GM21528 (cell line): ENCODE measurements around the gene KRABD2.
A peak's percentile ranks its signal among the peaks of the same experiment; 100 is the strongest.
"Not testable (repeated sequence)": the region's sequence is repeated elsewhere in the genome, so short reads cannot be mapped to it uniquely, and the experiment has no call there.

Experiments
- ATAC-seq: cut with Tn5 transposase; IDR thresholded peaks from one replicate; pipeline ENCODE4 v1.9.1; 2021; ENCODE audit warnings: mild to moderate bottlenecking, moderate library complexity; ENCODE audit not compliant: unreplicated experiment, low FRiP score

Gene KRABD2

DNA sequence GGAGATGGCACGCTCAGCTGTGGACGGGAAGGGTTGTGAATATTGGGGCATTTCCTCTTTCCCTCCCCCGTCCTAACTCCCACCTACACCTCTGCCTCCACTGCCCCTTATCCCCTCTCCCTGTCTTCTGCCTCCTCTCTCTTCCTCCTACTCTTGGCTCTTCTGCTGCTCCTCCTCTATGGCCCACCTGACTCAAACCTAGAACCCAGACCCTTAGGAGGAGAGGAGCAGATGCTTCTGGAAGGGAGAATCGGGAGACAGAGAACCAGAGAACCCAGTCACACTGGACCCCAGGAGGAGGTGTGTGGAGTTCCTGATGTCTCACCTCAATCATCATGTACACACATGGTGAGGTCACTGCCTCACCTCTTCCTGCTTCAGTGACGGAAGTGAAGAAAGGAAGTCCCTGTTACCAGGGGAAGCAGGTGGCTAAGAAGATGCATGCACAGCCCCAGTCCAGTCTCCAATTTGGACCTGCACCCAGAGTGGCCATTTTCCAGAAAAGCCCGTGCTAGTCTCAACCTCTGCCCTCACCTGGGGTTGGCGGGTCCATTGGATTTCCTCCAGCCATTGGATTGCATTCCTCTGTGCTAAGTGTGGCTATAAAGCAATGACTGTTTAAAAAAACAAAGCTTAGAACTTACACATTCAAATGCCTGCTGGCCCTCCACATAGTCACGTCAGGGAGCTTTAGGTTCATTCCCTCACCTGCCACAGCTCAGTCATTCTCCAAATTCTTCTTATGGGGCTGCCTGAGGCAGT lies 17.1 kb upstream of the KRABD2 start:
- ATAC-seq, result no peak

DNA sequence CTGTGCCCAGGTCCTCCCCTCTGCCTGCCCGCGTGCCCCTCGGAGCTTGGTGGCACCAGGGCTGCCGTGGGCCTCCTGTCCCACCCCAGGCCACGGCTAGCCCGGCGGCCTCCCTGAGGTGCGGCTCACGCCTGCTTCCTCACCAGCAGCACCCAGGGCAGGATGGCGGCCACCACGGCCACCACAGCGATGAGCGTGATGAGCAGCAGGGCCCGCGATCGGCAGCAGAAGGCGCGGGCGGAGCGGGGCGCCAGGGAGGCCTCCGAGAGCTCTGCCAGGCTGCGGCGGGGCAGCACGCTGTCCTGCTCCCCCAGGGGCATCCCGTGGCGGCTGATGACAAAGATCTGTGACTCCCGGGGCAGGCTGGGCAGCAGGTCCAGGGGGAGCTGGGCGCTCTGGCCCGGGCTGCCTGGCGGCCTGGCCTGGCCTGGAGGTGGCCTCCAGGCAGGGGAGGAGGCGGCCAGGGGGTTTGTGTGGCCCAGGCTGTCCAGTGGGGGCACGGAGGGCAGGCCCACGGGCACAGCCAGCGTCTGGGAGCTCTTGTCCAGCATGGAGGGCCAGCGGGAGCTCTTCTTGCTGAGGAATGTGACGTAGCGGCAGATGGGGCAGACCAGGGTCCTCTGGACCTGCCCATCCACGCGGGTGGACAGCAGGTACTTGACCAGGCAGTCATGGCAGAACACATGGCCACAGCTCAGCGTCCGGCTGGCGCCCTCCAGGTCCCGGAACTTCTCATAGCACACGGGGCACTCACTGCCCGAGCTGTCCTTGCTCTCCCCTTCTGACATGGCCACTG lies 16.4 kb upstream of the KRABD2 start:
- ATAC-seq, result no peak

DNA sequence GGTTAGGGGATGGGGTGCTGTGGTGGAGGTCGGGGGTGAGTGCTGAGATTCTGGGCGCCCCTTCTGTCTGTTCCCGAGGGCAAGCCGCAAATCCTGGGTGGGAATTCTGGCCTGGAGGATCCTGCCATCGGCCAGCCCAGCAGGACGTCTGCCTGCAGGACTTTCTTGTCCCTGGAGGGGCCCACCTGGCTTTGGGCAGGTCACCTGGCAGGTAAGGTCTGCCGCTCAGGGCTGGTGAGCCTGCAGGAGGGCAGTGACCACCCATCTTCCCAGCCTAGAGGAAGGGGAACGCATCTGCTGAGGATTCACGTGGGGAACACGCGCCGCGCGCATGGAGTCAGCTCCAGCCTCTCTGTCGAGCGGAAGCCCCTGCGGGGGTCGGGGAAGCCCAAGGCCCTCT lies 15.8 kb upstream of the KRABD2 start:
- ATAC-seq, result no peak

DNA sequence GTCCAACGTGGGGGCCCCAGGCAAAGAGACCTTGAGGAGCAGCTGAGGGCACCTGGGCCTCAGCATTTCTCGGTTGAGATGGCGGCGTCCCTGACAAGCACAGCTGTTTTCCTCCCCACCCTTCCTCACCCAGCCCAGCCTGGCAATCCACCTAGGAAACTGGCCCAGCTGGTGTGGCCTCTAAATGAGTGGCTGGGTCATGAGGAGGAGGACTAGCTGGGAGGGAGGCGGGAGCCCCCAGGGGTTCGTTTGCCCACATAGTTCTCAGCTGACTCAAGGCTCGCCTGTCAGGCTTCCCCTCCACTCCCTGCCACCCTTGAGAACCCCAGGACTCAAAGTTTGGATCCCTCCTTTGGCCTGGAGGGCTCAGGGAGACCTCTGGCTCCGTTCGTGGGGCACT lies 15.2 kb upstream of the KRABD2 start:
- ATAC-seq, result no peak

DNA sequence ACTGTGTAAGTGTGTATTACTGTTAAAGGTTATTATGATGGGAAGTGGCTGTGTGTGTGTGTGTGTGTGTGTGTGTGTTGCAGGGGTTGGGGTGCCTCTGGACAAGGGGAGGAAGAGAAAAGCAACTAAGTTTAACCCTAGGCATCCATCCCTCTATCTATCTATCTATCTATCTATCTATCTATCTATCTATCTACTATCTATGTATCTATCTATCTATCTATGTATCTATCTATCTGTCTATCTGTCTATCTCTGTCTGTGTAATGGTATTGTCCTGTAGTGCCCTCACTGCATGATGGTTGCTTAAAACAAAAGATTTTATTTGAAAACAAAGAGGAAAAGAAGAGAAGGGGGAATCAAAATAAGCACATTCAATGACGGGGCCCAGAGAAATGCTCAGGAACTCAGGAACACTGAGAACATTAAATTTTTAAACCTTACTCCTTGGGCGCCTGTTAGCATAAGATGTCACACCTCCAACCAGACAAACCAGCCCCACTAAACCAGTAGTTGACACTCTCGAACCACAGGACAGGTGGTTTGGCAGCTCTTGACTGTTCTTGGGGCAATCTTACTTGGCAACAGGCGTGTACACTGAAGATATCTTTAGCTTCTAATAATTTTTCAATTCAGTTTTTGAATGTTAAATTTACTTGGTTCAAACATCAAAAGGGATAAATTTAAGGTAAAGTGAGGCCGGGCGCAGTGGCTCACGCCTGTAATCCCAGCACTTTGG lies 11.6 kb upstream of the KRABD2 start:
- ATAC-seq, result no peak

DNA sequence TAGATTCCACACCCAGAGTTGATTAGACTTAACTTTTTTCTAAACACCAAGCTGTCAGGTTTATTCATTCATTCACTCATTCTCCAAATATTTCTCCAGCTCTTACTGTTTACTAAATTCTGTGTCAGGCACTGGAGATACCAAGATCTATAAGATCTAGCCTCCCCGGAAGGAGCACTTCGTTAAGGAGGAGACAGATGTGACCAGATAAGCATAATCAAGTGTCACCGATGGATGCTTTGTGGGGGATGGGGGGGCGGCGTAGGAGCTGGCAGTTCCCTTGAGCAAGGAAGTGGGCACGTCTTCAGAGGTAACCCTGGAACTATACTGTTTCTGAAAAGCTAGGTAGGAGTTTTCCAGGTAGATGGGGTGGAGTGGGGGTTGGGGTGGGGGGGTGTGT lies 10.3 kb upstream of the KRABD2 start:
- ATAC-seq, result no peak

DNA sequence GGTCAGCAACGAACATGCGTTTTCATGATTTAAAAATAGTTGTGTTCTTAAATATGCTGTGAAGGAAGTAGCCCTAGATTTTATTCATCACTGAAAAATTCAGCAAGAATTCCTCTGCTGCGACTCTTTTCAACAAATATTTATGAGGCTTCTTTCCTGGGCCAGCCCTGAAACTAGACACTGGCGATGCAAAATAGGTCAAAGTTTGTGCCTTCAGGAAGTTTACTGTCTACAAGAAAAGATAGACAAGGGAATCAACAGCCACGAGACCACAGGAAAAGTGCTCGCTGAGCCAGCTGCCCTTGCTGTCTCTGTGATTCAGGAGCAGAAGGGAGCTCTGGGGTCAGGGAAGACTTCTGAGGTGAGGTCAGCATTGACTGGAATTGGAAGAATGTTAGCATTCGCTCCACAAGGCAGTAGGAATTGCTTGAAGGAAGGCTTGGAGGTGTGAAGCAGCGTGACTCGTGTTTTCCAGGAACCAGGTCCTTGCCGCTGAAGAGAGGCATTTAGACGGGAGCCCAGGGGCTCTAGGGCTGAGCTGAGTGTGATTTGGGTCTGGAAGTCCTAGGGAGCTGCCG lies 8.4 kb upstream of the KRABD2 start:
- ATAC-seq, result no peak

DNA sequence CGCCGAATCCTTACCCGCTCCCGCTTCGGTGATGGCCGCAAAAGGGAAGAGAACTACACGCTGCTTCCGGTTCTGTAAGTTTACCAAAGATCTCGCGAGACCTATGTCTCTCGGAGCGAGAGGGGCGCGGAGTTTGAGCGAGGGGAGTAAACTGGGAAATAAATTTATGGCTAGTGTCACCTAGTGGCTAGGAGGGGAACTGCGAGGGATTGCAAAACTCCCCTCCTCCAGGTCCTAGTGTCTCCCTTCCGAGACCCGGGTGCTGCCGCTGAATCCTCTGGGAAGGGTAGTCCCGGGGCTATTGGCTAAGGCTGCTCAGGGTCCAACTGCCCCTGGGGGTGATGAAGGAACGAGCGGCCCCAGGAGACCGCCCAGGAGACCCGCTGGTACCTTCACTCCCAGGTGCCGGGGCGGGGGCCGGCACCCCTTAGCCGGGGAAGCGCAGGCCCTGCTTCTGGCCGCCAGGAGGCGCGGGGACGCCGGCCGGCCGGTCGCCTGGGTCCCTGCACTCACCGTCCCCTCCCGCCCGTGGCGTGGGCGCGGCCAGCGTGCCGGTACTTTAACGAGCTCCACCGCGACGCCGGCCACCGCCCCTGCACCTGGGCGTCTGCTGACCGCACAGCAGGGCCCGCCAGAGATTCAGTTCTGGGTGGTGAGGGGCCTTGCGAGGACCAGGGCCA lies 6.8 kb upstream of the KRABD2 start, which contains the start of gene RPL26:
Gene RPL26 (minus strand): TSS at position 51 of the 680 bp plus-strand sequence. CDS start 883 bp downstream, outside the sequence.
- peak; percentile 86 for ATAC-seq

DNA sequence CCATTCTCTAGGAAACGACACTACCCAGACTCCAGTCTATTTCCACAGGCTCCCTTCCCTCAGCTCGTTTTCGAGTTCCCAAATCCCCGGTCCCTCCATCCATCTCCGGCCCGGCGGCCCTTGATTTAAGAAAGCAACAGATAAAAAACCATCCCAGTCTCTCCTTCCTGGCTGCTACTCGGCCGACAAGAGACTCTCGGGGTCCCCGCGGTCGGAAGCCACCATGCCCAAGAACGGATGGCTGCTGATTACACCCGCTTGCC lies 6.3 kb upstream of the KRABD2 start:
- peak; percentile 17 for ATAC-seq

DNA sequence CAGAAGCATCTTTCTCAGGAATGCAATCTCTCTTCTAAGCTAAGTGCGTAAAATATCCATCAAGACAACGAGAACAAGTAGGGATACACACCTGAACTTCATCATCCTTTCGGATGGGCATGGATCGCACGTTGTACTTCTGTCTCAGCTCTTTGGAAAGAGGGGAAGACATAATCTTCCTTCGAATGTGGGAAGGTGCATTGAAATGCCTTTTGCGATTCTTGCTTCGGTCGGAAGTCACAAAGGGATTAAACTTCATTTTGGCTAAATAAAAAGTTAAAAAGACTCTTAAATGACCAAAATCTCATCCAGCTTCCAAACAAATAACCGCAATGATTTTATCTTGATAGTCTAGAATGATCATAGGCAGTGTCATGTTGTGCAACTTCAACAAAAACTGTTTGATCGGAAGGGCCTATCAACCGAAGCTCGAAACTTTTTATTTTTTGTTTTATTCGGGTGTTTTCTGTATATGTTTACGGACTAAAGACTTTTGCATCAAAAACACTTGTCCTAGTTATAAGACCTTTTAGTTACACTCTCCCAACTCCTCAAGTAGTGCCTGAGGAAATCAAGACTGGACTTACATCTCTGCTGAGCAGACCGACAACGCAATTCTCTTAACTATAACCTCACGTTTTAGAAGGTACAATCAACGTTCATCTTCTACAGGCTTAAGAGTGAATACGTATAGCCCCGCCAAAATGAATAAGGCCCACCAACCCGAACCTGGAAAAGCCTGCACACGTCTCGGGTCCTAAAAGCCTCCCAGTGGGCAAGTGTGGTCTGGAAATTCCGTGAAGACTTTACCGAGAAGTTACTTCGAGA lies 5.8 kb upstream of the KRABD2 start:
- no peak for ATAC-seq

DNA sequence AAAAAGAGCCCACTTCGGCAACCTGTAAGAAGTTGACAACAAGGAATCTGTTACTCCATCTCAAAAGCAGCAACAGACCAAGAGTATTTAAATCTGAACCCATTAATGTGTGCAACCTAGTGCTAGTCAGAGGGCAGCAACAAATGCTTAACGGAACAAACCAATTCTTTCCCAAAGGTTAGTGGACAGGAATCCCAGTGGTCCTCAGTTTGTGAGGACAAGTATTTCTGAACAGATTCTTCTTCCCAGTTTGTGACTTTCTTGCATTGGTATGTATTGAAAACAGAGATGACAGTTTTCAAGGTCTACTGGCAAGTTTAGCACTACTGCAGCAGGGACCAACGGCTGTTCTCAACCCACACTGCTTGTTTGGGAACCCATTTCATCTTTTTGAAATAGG lies 3.5 kb upstream of the KRABD2 start:
- no peak for ATAC-seq

DNA sequence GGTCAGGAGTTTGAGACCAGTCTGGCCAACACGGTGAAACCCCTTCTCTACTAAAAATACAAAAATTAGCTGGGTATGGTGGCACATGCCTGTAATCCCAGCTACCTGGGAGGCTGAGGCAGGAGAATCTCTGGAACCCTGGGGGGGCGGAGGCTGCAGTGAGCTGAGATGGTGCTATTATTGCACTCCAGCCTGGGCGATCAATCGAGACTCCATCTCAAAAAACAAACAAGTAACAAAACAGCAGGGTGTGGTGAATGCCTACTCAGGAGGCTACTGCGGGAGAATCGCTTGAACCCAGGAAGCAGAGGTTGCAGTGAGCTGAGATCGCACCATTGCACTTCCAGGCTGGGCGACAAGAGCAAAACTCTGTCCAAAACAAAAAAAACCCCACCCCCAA lies 1.6 kb upstream of the KRABD2 start:
- not testable (repeated sequence) for ATAC-seq

DNA sequence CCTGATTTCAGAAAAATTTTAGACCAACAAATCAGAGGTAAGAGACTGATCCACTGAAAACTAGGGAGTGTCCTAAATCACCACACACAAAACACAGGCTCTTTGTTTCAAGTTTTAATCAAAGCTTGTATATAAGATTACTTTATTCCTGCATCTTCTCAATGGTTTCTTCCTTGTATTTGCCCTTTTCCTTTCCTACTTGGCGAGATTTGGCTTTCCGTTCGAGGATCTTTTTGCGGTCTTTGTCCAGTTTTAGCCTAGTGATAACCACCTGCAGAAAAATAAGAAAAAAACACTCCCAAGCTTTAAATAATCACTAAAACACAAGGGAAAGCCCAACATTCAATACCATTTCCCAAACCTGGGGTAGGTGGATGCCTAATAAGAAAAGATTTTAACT lies 918 bp upstream of the KRABD2 start:
- no peak for ATAC-seq

DNA sequence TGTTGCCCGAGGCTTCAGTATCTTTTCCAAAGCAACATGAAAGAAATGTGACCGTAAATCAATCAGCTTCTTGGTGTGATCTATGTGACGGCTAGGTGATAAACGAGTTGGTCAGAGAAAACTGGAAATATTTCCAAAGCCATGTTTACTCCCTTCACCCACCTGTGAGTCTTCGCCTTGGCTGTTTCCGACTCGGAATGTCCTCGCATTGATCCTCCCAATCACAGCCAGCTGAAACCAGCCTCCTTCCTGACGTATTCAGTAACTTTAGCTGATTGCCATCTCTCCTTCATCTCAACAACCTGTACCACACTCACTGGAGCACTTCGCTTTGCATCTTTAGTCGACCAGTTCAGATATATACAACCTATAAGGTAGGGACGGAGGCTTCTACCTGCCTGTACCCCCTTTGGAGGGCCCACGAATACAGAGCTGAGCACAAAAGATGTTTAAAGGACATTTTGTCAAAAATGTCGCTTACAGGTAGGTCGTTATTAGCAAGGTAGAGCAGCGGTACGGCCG lies 705 bp downstream of the KRABD2 start:
- no peak for ATAC-seq

DNA sequence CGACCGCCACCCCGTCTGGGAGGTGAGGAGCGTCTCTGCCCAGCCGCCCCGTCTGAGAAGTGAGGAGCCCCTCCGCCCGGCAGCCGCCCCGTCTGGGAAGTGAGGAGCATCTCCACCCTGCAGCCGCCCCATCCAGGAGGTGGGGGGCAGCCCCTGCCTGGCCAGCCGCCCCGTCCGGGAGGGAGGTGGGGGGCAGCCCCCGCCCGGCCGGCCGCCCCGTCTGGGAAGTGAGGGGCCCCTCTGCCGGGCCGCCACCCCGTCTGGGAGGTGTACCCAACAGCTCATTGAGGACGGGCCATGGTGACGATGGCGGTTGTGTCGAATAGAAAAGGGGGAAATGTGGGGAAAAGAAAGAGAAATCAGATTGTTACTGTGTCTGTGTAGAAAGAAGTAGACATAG lies 2.6 kb downstream of the KRABD2 start:
- ATAC-seq, result not testable (repeated sequence)

DNA sequence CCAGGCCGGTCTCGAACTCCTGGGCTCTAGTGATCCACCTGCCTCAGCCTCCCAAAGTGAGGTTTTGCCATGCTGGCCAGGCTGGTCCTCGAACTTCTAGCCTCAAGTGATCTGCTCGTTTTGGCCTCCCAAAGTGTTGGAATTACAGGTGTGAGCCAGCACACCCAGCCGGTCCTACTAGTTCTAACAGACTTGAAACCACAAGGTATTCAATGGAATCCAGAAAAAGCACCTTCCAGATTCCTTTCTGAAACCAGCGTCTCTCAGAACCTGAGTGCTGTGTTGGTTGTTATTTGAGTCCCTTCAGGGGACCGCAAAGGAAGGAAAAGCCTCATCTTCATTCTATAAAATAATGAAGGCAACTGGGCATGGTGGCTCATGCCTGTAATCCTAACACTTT lies 4.1 kb downstream of the KRABD2 start:
- no peak for ATAC-seq

DNA sequence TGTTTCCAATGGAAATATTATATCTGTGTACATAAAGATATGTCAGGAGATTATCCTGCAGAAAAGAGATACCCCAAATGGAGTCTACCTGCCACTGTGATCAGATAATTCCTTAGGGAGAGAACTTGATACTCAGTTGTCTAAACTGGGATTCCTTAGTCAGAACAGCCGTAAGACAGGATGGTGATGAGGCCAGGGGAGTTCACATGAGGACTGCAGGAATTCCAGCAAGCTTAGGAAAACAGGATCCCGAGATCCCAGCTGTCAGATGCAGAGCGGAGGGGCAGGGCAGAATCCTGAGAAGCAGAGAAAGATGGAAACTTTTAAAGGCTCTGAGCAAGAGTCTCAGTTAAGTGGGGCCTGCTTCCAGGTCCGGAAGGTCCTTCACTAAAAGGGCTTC lies 4.7 kb downstream of the KRABD2 start:
- no peak for ATAC-seq

DNA sequence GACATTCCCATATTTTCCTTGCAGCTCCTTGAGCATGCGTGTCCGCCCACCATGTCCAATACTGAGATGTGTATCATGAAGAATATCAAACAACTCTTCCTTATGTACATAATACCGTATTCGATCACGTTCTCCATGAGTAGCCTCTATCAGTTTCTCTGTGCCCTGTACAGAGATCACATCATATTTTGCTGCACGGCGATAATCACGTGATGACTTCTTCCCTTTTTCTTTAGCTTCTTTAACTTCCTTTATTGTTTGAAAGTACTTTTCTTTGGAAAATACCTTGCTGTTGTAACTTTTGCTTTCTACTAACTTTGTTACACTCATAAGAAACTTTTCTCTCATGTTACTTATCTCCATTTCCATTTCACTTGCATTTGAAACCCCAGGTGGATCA lies 6.6 kb downstream of the KRABD2 start:
- no peak for ATAC-seq

DNA sequence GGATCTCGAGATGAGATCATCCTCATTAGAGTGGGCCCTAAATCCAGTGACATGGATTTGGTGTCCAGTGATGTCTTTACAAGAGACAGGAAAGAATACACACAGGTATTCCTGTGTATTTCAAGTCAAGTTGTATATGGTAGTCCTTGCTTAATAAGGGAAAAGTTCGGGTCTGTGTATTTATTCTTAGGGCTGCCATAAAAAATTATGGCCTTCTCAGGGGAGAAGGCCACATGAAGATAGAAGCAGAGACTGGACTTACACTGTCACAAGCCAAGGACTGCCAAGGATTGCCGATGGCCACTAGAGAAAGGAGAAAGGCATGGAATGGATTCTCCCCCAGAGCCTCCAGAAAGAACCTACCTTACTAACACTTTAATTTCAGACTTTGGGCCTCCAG lies 8.3 kb downstream of the KRABD2 start:
- ATAC-seq, result no peak

DNA sequence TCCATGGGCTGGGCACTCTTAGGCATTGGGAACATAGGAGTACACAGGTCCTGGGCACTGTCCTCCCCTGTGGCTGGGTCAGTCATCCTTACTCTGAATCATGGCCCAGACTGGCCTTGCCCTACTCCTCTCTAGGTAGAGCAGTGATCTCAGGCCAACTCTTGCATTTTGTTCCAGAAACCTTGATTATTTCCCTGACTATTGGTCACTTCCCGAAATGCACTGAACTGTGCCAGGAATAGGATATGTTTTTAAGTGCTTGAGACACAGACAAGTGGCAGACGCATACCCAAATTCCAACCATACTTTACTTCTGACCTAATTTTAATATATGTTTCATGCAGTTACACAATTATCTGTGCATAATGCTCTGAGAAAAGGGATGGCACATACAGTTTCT lies 10.3 kb downstream of the KRABD2 start:
- no peak for ATAC-seq
